ENCODE results near the gene TNFAIP8L1. TPM values are rescaled to one million over a fixed set of nuclear protein-coding genes. Genes with fewer than 3 reads are reported as not detected.

TNFAIP8L1 gene
- polyA plus RNA-seq, 1 experiment: 4.8 TPM

- no peak for TF ChIP-seq CTCF (IDR thresholded peaks at IDR 0.05; ENCODE audit: insufficient read depth, low read depth, low read length)
- POLR2A ChIA-PET: no interaction called here
- Histone ChIP-seq H3K27me3 (ENCODE audit: control insufficient read depth, insufficient read depth, low read length) (no peaks in the 10 kb centered on the region), H3K36me3 (ENCODE audit: control insufficient read depth, insufficient read depth, low read length) (peaks cover 41% of the 10 kb centered on the region), H3K4me3 (ENCODE audit: low read depth, low read length) (no peak overlapping the region)
- CTCF ChIA-PET: no interaction called here
- no peak for DNase-seq (ENCODE audit: low read depth)
These were observed 60.7 kb downstream of the TNFAIP8L1 start for GRCh38 chr19:4699826-4700692.

GRCh38 chr19:4700693-4700970, 61.3 kb downstream of the TNFAIP8L1 start:
- Histone ChIP-seq H3K36me3 (ENCODE audit: control insufficient read depth, insufficient read depth, low read length) (peaks cover 38% of the 10 kb centered on the region), H3K4me3 (ENCODE audit: low read depth, low read length) (no peak overlapping the region), H3K27me3 (ENCODE audit: control insufficient read depth, insufficient read depth, low read length) (no peaks in the 10 kb centered on the region)
- TF ChIP-seq CTCF (IDR thresholded peaks at IDR 0.05; ENCODE audit: insufficient read depth, low read depth, low read length): no peak
- ChIA-PET CTCF (interaction anchor here (1.4 kb wide), 1 partner anchor 11 kb away, joined by 3 read pairs; no protein-coding TSS in a partner anchor), POLR2A (no interaction called here)
- DNase-seq (ENCODE audit: low read depth): no peak

- CTCF ChIA-PET: interaction anchor here (1.4 kb wide), 1 partner anchor 12 kb away, joined by 3 read pairs; no protein-coding TSS in a partner anchor
- no peak for TF ChIP-seq CTCF (IDR thresholded peaks at IDR 0.05; ENCODE audit: insufficient read depth, low read depth, low read length)
- Histone ChIP-seq H3K36me3 (ENCODE audit: control insufficient read depth, insufficient read depth, low read length) (peaks cover 40% of the 10 kb centered on the region), H3K27me3 (ENCODE audit: control insufficient read depth, insufficient read depth, low read length) (no peaks in the 10 kb centered on the region), H3K4me3 (ENCODE audit: low read depth, low read length) (no peak overlapping the region)
- POLR2A ChIA-PET: no interaction called here
- DNase-seq (ENCODE audit: low read depth): no peak
These were observed 62.2 kb downstream of the TNFAIP8L1 start for GRCh38 chr19:4701557-4701956.

GRCh38 chr19:4702764-4703163, 63.4 kb downstream of the TNFAIP8L1 start:
- Histone ChIP-seq H3K4me3 (ENCODE audit: low read depth, low read length) (no peak overlapping the region), H3K36me3 (ENCODE audit: control insufficient read depth, insufficient read depth, low read length) (peaks cover 36% of the 10 kb centered on the region), H3K27me3 (ENCODE audit: control insufficient read depth, insufficient read depth, low read length) (no peaks in the 10 kb centered on the region)
- no peak for TF ChIP-seq CTCF (IDR thresholded peaks at IDR 0.05; ENCODE audit: insufficient read depth, low read depth, low read length)
- no peak for DNase-seq (ENCODE audit: low read depth)
- ChIA-PET CTCF (no interaction called here), POLR2A (no interaction called here)

DNA sequence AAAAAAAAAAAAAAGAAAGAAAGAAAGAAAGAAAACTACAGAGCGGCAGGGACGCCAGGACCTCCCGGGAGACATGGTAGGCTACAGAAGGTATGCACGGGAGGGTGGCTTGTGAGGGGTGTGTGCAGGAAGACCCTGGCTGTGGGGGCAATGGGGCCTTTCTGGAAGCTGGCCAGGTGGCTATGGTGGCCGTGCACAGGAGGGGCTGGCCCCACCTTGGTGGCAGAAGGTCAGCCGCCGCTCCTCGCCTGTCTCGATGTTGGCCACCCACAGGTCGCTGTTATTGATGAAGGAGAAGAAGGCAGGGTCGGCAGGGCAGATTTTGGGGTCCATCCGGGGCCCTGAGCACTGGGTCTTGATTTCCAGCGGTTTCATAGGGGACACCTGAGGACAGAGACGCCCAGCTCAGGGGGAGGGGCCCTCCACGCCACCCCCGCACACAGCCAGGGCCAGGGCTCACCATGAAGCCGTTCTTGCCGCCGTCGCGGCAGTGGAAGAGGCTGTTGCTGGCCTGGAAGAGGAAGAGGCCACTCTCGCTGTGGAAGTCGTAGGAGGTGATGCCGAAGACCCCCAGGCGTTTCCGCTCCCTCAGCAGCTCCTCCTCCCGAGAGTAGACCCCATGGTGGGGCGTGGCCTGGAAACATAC, 64.5 kb downstream of the TNFAIP8L1 start:
- Histone ChIP-seq H3K4me3 (ENCODE audit: low read depth, low read length) (no peak overlapping the region), H3K27me3 (ENCODE audit: control insufficient read depth, insufficient read depth, low read length) (no peaks in the 10 kb centered on the region), H3K36me3 (ENCODE audit: control insufficient read depth, insufficient read depth, low read length) (peaks cover 33% of the 10 kb centered on the region)
- POLR2A ChIA-PET: no interaction called here
- DNase-seq (ENCODE audit: low read depth): no peak
- no peak for TF ChIP-seq CTCF (IDR thresholded peaks at IDR 0.05; ENCODE audit: insufficient read depth, low read depth, low read length)
- CTCF ChIA-PET: no interaction called here
